ENCODE results near the gene SMYD4. TPM values are rescaled to one million over a fixed set of nuclear protein-coding genes. Genes with fewer than 3 reads are reported as not detected.
"Not testable (repeated sequence)": the region's sequence is repeated elsewhere in the genome, so short reads cannot be mapped to it uniquely, and the experiment has no call there.

Gene SMYD4
- total and polyA plus RNA-seq, 4 experiments from 2014 or later: 3.1 to 31.5 (median 25.7) TPM

DNA sequence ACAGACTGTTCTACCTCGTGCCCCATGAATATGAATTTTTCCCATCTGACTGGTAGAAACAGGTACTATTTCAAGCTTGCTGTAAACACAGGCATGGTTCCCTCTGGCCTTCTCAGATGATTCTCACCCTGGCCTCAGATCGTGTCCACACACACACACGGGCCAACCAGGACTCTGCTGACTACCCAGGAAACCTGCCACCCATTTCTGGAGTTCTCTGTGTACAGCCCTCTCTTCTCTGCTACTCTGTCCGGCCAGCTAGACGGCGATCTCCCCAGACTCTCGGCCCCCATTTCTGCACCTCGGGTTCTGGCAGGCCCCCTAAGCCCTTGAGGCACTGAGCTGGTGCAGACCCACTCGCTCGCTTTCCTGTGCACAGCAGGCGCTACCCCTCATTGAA is 31.3 kb upstream of the SMYD4 start:
- H3K4me1 Mint-ChIP-seq: peaks cover 0 to 9% (median 5%) of the 10 kb centered on the region in 4 donors
- no peak overlapping the region for H3K4me3 Mint-ChIP-seq
- ChIA-PET CTCF (ENCODE audit: partially characterized antibody) (interaction anchor here (0.7 to 4.2 kb wide), 3 partner anchors 11 to 140 kb away, joined by 3 to 26 read pairs (median 6); no protein-coding TSS in a partner anchor), POLR2A (ENCODE audit: partially characterized antibody) (no interaction called here)
- H3K27me3 Mint-ChIP-seq: no peaks in the 10 kb centered on the region
- H3K4me3 ChIP-seq (ENCODE audit: low read length in 2 of 2): no peak overlapping the region
- H3K4me1 ChIP-seq (ENCODE audit: insufficient read depth, low read length): no peaks in the 10 kb centered on the region
- intact Hi-C loops (cut with micrococcal nuclease): no loop called here
- peaks cover 12 to 29% of the 10 kb centered on the region in 2 donors for H3K36me3 Mint-ChIP-seq
- peaks cover 0 to 2% (median 0%) of the 10 kb centered on the region in 8 donors for H3K9me3 Mint-ChIP-seq
- no peak overlapping the region for H3K27ac ChIP-seq (ENCODE audit: low read depth, low read length)
- H3K9me3 ChIP-seq (ENCODE audit: control insufficient read depth in 1 of 2, low read length in 2 of 2): no peaks in the 10 kb centered on the region
- no peak for DNase-seq
- H3K27ac Mint-ChIP-seq: peak overlapping the region in 2 of 7 donors; percentile 21 to 47
- no peaks in the 10 kb centered on the region for H3K36me3 ChIP-seq (ENCODE audit: insufficient read depth, low read length)
- H3K27me3 ChIP-seq (ENCODE audit: insufficient read depth, low read length): no peaks in the 10 kb centered on the region

- H3K9me3 Mint-ChIP-seq; H3K27me3 Mint-ChIP-seq; H3K4me3 ChIP-seq (ENCODE audit: low read length in 2 of 2); DNase-seq; H3K4me1 ChIP-seq (ENCODE audit: insufficient read depth, low read length); H3K9me3 ChIP-seq (ENCODE audit: control insufficient read depth in 1 of 2, low read length in 2 of 2); H3K27me3 ChIP-seq (ENCODE audit: insufficient read depth, low read length); H3K4me3 Mint-ChIP-seq; intact Hi-C loops (cut with micrococcal nuclease); POLR2A ChIA-PET (ENCODE audit: partially characterized antibody); H3K27ac ChIP-seq (ENCODE audit: low read depth, low read length): not testable (repeated sequence)
- peaks cover 20% of the 10 kb centered on the region for H3K36me3 ChIP-seq (ENCODE audit: insufficient read depth, low read length)
- Mint-ChIP-seq H3K36me3 (peaks cover 40 to 63% of the 10 kb centered on the region in 2 donors), H3K27ac (peak overlapping the region in 1 of 7 donors; percentile 30), H3K4me1 (peaks cover 5 to 11% (median 8%) of the 10 kb centered on the region in 4 donors)
- CTCF ChIA-PET (ENCODE audit: partially characterized antibody): interaction anchor here (0.7 to 1.8 kb wide), 2 partner anchors 9 to 117 kb away, joined by 4 read pairs; no protein-coding TSS in a partner anchor
Measured at GRCh38 chr17:1856462-1856861, 26.8 kb upstream of the SMYD4 start.

DNA sequence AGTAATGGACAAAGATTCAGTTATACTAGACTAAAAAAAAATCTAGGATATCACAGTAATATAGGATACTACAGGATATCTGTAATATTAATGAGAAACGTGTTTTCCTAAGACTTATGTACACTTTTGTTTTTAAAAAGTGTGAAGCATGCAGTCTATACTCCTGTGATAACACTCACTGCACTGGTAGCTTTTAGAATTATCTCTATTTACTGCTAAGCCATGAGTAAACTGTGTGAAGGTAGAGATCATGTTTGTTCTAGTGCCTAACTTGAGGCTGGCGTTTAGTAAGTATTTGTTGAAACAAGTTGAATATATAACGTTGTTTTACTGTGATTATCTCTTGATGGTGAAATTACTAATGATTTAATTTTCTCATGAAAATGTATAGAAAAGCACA is 24.0 kb upstream of the SMYD4 start:
- Histone ChIP-seq H3K9me3 (ENCODE audit: control insufficient read depth in 1 of 2, low read length in 2 of 2) (no peaks in the 10 kb centered on the region), H3K27me3 (ENCODE audit: insufficient read depth, low read length) (no peaks in the 10 kb centered on the region), H3K27ac (ENCODE audit: low read depth, low read length) (no peak overlapping the region), H3K4me1 (ENCODE audit: insufficient read depth, low read length) (no peaks in the 10 kb centered on the region), H3K4me3 (ENCODE audit: low read length in 2 of 2) (no peak overlapping the region), H3K36me3 (ENCODE audit: insufficient read depth, low read length) (peaks cover 20% of the 10 kb centered on the region)
- H3K36me3 Mint-ChIP-seq: peaks cover 37 to 59% of the 10 kb centered on the region in 2 donors
- ChIA-PET POLR2A (ENCODE audit: partially characterized antibody) (no interaction called here), CTCF (ENCODE audit: partially characterized antibody) (no interaction called here)
- H3K27me3 Mint-ChIP-seq: no peaks in the 10 kb centered on the region
- H3K9me3 Mint-ChIP-seq: no peaks in the 10 kb centered on the region
- peaks cover 5 to 11% (median 9%) of the 10 kb centered on the region in 4 donors for H3K4me1 Mint-ChIP-seq
- H3K27ac Mint-ChIP-seq: peak overlapping the region in 2 of 7 donors; percentile 15 to 28
- no peak overlapping the region for H3K4me3 Mint-ChIP-seq
- no peak for DNase-seq
- intact Hi-C loops (cut with micrococcal nuclease): no loop called here

- H3K4me3 ChIP-seq (ENCODE audit: low read length in 2 of 2): no peak overlapping the region
- Mint-ChIP-seq H3K36me3 (peaks cover 37 to 63% of the 10 kb centered on the region in 2 donors), H3K27me3 (no peaks in the 10 kb centered on the region), H3K4me3 (no peak overlapping the region), H3K9me3 (no peaks in the 10 kb centered on the region), H3K27ac (peak overlapping the region; percentile 26 to 92 (median 76)), H3K4me1 (peaks cover 5 to 11% (median 8%) of the 10 kb centered on the region in 4 donors)
- POLR2A ChIA-PET (ENCODE audit: partially characterized antibody): no interaction called here
- DNase-seq: no peak
- no peaks in the 10 kb centered on the region for H3K9me3 ChIP-seq (ENCODE audit: control insufficient read depth in 1 of 2, low read length in 2 of 2)
- H3K27me3 ChIP-seq (ENCODE audit: insufficient read depth, low read length): no peaks in the 10 kb centered on the region
- CTCF ChIA-PET (ENCODE audit: partially characterized antibody): interaction anchor here (1.2 kb wide), 1 partner anchor 183 kb away, joined by 3 read pairs; no protein-coding TSS in a partner anchor
- H3K4me1 ChIP-seq (ENCODE audit: insufficient read depth, low read length): no peaks in the 10 kb centered on the region
- H3K36me3 ChIP-seq (ENCODE audit: insufficient read depth, low read length): peaks cover 21% of the 10 kb centered on the region
- H3K27ac ChIP-seq (ENCODE audit: low read depth, low read length): no peak overlapping the region
- intact Hi-C loops (cut with micrococcal nuclease): no loop called here
Measured at GRCh38 chr17:1852327-1852726, 22.6 kb upstream of the SMYD4 start.

DNA sequence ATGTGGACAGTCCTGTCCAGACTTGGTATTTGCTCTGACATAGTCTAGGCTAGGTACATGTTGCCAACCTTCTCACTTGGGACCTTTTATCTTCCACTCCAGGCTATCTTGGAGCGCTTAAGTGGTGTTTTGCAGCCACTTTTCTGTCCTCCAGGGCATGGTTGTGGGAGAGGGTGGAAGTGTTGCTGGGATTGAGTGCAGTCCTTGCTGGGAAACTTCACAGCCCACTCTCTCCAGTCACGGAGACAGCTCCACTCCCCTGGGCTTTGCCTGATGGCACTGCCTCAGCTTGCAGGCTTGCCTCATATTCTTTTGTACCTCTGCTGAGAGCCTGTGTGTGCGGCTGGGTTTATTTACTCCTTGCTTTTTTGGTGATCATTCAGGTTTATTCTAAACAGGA is 17.5 kb upstream of the SMYD4 start:
- no peaks in the 10 kb centered on the region for H3K27me3 ChIP-seq (ENCODE audit: insufficient read depth, low read length)
- no peaks in the 10 kb centered on the region for H3K9me3 ChIP-seq (ENCODE audit: control insufficient read depth in 1 of 2, low read length in 2 of 2)
- Mint-ChIP-seq H3K36me3 (peaks cover 46 to 67% of the 10 kb centered on the region in 2 donors), H3K4me3 (no peak overlapping the region), H3K9me3 (no peaks in the 10 kb centered on the region), H3K27me3 (no peaks in the 10 kb centered on the region), H3K27ac (peak overlapping the region in 2 of 7 donors; percentile 54 to 67), H3K4me1 (peaks cover 2 to 16% (median 7%) of the 10 kb centered on the region in 4 donors)
- no peaks in the 10 kb centered on the region for H3K4me1 ChIP-seq (ENCODE audit: insufficient read depth, low read length)
- CTCF ChIA-PET (ENCODE audit: partially characterized antibody): no interaction called here
- H3K36me3 ChIP-seq (ENCODE audit: insufficient read depth, low read length): peaks cover 45% of the 10 kb centered on the region
- no peak overlapping the region for H3K27ac ChIP-seq (ENCODE audit: low read depth, low read length)
- POLR2A ChIA-PET (ENCODE audit: partially characterized antibody): interaction anchor here (1.6 kb wide), 1 partner anchor 130 kb away, joined by 4 read pairs; no protein-coding TSS in a partner anchor
- H3K4me3 ChIP-seq (ENCODE audit: low read length in 2 of 2): no peak overlapping the region
- DNase-seq: no peak
- intact Hi-C loops (cut with micrococcal nuclease): no loop called here

DNA sequence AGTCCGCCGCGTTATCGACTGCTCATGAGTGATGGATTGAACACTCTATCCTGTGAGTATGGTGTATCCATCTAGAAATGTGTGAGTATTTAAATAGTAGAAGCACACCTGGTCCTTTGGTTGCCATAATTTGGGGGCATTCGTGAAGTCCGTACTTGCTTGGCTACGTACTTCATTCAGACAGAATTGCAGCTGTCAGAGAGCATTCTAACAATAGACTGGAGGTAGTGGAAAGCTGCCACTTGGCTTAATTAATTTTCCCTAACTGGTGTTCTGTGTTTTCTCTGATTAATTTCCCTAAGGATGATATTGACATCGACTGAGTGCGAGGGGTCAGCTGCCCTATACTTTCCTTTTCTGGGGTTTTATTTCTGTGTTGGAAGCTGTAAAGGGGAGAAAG is 14.2 kb upstream of the SMYD4 start:
- H3K9me3 ChIP-seq (ENCODE audit: control insufficient read depth in 1 of 2, low read length in 2 of 2): no peaks in the 10 kb centered on the region
- no peak for DNase-seq
- H3K36me3 Mint-ChIP-seq: peaks cover 35 to 51% of the 10 kb centered on the region in 2 donors
- peaks cover 39% of the 10 kb centered on the region for H3K36me3 ChIP-seq (ENCODE audit: insufficient read depth, low read length)
- CTCF ChIA-PET (ENCODE audit: partially characterized antibody): interaction anchor here (0.9 to 1.1 kb wide), 2 partner anchors 21 to 123 kb away, joined by 3 to 5 read pairs; no protein-coding TSS in a partner anchor
- H3K9me3 Mint-ChIP-seq: no peaks in the 10 kb centered on the region
- H3K4me3 ChIP-seq (ENCODE audit: low read length in 2 of 2): no peak overlapping the region
- H3K27ac Mint-ChIP-seq: peak overlapping the region in 1 of 7 donors; percentile 47
- H3K4me3 Mint-ChIP-seq: no peak overlapping the region
- peaks cover 5 to 22% (median 6%) of the 10 kb centered on the region in 4 donors for H3K4me1 Mint-ChIP-seq
- no peak overlapping the region for H3K27ac ChIP-seq (ENCODE audit: low read depth, low read length)
- H3K27me3 Mint-ChIP-seq: no peaks in the 10 kb centered on the region
- POLR2A ChIA-PET (ENCODE audit: partially characterized antibody): no interaction called here
- intact Hi-C loops (cut with micrococcal nuclease): no loop called here
- no peaks in the 10 kb centered on the region for H3K4me1 ChIP-seq (ENCODE audit: insufficient read depth, low read length)
- H3K27me3 ChIP-seq (ENCODE audit: insufficient read depth, low read length): no peaks in the 10 kb centered on the region

DNA sequence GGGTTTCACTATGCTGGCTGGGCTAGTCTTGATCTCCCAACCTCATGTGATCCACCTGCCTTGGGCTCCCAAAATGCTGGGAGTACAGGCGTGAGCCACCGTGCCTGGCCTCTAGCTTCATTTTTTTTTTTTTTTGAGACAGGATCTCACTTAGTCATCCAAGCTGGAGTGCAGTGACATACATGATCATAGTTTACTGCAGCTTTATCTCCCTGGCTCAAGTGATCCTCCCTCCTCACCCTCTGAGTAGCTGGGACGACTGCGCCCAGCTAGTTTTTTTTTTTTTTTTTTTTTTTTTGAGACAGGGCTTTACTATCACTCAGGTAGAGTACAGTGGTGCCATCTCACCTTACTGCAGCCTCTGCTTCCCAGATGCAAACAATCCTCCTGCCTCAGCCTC is 9.8 kb upstream of the SMYD4 start:
- Histone ChIP-seq H3K4me1 (ENCODE audit: insufficient read depth, low read length) (peaks cover 8% of the 10 kb centered on the region), H3K4me3 (ENCODE audit: low read length in 2 of 2) (no peak overlapping the region), H3K27ac (ENCODE audit: low read depth, low read length) (no peak overlapping the region), H3K27me3 (ENCODE audit: insufficient read depth, low read length) (no peaks in the 10 kb centered on the region), H3K9me3 (ENCODE audit: control insufficient read depth in 1 of 2, low read length in 2 of 2) (no peaks in the 10 kb centered on the region), H3K36me3 (ENCODE audit: insufficient read depth, low read length) (peaks cover 21% of the 10 kb centered on the region)
- POLR2A ChIA-PET (ENCODE audit: partially characterized antibody): interaction anchor here (0.6 to 2.9 kb wide), 3 partner anchors 10 to 16 kb away, joined by 3 to 11 read pairs (median 3); partner anchors contain the start of genes RPA1 and SMYD4
- H3K4me3 Mint-ChIP-seq: no peak overlapping the region
- peaks cover 17 to 46% (median 20%) of the 10 kb centered on the region in 4 donors for H3K4me1 Mint-ChIP-seq
- DNase-seq: no peak
- CTCF ChIA-PET (ENCODE audit: partially characterized antibody): interaction anchor here (0.6 to 1.4 kb wide), 4 partner anchors 25 to 169 kb away, joined by 3 read pairs; no protein-coding TSS in a partner anchor
- H3K27me3 Mint-ChIP-seq: no peaks in the 10 kb centered on the region
- H3K36me3 Mint-ChIP-seq: peaks cover 34 to 37% of the 10 kb centered on the region in 2 donors
- no peaks in the 10 kb centered on the region for H3K9me3 Mint-ChIP-seq
- intact Hi-C loops (cut with micrococcal nuclease): no loop called here
- H3K27ac Mint-ChIP-seq: peak overlapping the region in 1 of 7 donors; percentile 30

Data from CD4-positive, alpha-beta memory T cell (primary cell).